A549 (cell line): ENCODE results near the gene NNAT. TPM values are rescaled to one million over a fixed set of nuclear protein-coding genes. Genes with fewer than 3 reads are reported as not detected.

Source experiments
- ATAC-seq, 2 experiments: fragments of 200-7000 bp in 1 of 2; fragments of >200 bp in 1 of 2; cut with Nextera tagmentation in 1 of 2; cut with Tn5 transposase in 1 of 2; 3 replicates each; pipeline versions ENCODE4 v1.8.0 to v1.9.1; 2018 to 2020; ENCODE audit warnings: mild to moderate bottlenecking in 1 of 2, moderate library complexity in 1 of 2
- CTCF ChIA-PET: fragments of 300-600 bp; sonication (Branson Sonifier 250); formaldehyde crosslinking; extraction: SDS; loops from one replicate; lab custom pipeline; 2021; ENCODE audit warnings: antibody characterized with exemption, inconsistent platforms; lab: Yijun Ruan, JAX
- POLR2A ChIA-PET: fragments of 350-600 bp; formaldehyde crosslinking; extraction: SDS; loops from one replicate; lab custom pipeline; 2021; ENCODE audit warnings: antibody characterized with exemption, inconsistent platforms; lab: Yijun Ruan, JAX
- DNase-seq, 2 experiments: peaks; one replicate each; pipeline versions ENCODE4 v3.0.0 to v3.0.0-alpha.2; 2011 to 2016; ENCODE audit warnings: low read depth in 1 of 2, low spot score in 1 of 2
- FAIRE-seq: peaks from 2 replicates; lab custom pipeline; 2011; peaks lifted over from hg19 to GRCh38; lab: Jason Lieb, UNC
- H3K27ac ChIP-seq, 2 experiments: fragments of >200 bp; sonication (Bioruptor Twin); formaldehyde crosslinking; 3 replicates each; pipeline ENCODE4 v1.5.1; 2016 to 2017
- H3K4me1 ChIP-seq: fragments of >200 bp; sonication (Bioruptor Twin); formaldehyde crosslinking; 3 replicates; pipeline ENCODE4 v1.6.1; 2016
- H3K4me2 ChIP-seq: fragments of >200 bp; sonication (Bioruptor Twin); formaldehyde crosslinking; 3 replicates; pipeline ENCODE4 v1.6.1; 2016
- H3K4me3 ChIP-seq: fragments of >200 bp; sonication (Bioruptor Twin); formaldehyde crosslinking; 3 replicates; pipeline ENCODE4 v1.5.1; 2016
- H3K9me3 ChIP-seq: fragments of >200 bp; sonication (Bioruptor Twin); formaldehyde crosslinking; 3 replicates; pipeline ENCODE4 v1.6.1; 2016
- ATOH8 ChIP-seq: fragments of 250-450 bp; sonication (Bioruptor Pico); IDR thresholded peaks from 2 replicates; pipeline ENCODE4 v1.5.0; 2020; ENCODE audit warnings: low read depth, mild to moderate bottlenecking, moderate library complexity
- BCL3 ChIP-seq: fragments of >200 bp; sonication (Bioruptor Twin); formaldehyde crosslinking; IDR thresholded peaks from 3 replicates; pipeline ENCODE4 v1.6.1; 2016
- CEBPB ChIP-seq, 2 experiments: fragments of >200 bp in 1 of 2; sonication (Bioruptor Twin) in 1 of 2; formaldehyde crosslinking in 1 of 2; IDR thresholded peaks; 2 replicates each; pipeline ENCODE4 v1.6.1; 2012 to 2016
- CHD2 ChIP-seq: fragments of 150-350 bp; IDR thresholded peaks from 2 replicates; pipeline ENCODE4 v1.6.1; 2014; ENCODE audit warnings: low read length; ENCODE audit not compliant: partially characterized antibody
- EHMT2 ChIP-seq: fragments of 200-600 bp; sonication (generic); IDR thresholded peaks from 2 replicates; pipeline ENCODE4 v1.6.1; 2016; ENCODE audit warnings: antibody characterized with exemption, low read depth, mild to moderate bottlenecking, moderate library complexity
- ELK1 ChIP-seq: fragments of 150-350 bp; IDR thresholded peaks from 2 replicates; pipeline ENCODE4 v1.6.1; 2014; ENCODE audit warnings: low read depth, mild to moderate bottlenecking, low read length
- EP300 ChIP-seq, 2 experiments: fragments of >200 bp; sonication (Bioruptor Twin); formaldehyde crosslinking; IDR thresholded peaks; 2 replicates in 1 of 2; 3 replicates in 1 of 2; pipeline ENCODE4 v1.6.1; 2016 to 2017
- FOXS1 ChIP-seq: fragments of 250-450 bp; sonication (Bioruptor Pico); IDR thresholded peaks from 2 replicates; pipeline ENCODE4 v1.5.0; 2020; ENCODE audit warnings: mild to moderate bottlenecking, moderate library complexity
- HDAC2 ChIP-seq: fragments of 200-600 bp; sonication (generic); IDR thresholded peaks from 2 replicates; pipeline ENCODE4 v1.6.1; 2016
- KDM1A ChIP-seq: fragments of 200-600 bp; sonication (generic); IDR thresholded peaks from 2 replicates; pipeline ENCODE4 v1.6.1; 2016; ENCODE audit warnings: low read depth, mild to moderate bottlenecking
- MAFK ChIP-seq: fragments of 450-650 bp; IDR thresholded peaks from 2 replicates; pipeline ENCODE4 v1.6.1; 2014; ENCODE audit not compliant: partially characterized antibody
- MAZ ChIP-seq: fragments of 150-350 bp; IDR thresholded peaks from 2 replicates; pipeline ENCODE4 v1.6.1; 2014; ENCODE audit warnings: antibody characterized with exemption, low read depth, low read length, borderline replicate concordance
- NR3C1 ChIP-seq: fragments of >200 bp; sonication (Bioruptor Twin); formaldehyde crosslinking; IDR thresholded peaks from 3 replicates; pipeline ENCODE4 v1.6.1; 2017
- PBX3 ChIP-seq: IDR thresholded peaks from 2 replicates; pipeline ENCODE4 v1.6.1; 2012
- PHF8 ChIP-seq: fragments of 200-600 bp; sonication (generic); IDR thresholded peaks from 2 replicates; pipeline ENCODE4 v1.6.1; 2016; ENCODE audit warnings: low read depth, mild to moderate bottlenecking, antibody characterized with exemption, moderate library complexity, borderline replicate concordance
- RARB ChIP-seq: fragments of 250-450 bp; sonication (Bioruptor Pico); IDR thresholded peaks from 2 replicates; pipeline ENCODE4 v1.8.0; 2021; ENCODE audit warnings: mild to moderate bottlenecking, moderate library complexity
- RCOR1 ChIP-seq: fragments of 150-350 bp; IDR thresholded peaks from 2 replicates; pipeline ENCODE4 v1.6.1; 2014; ENCODE audit warnings: antibody characterized with exemption, low read length, low read depth
- REST ChIP-seq: fragments of 200-600 bp; sonication (generic); IDR thresholded peaks from 2 replicates; pipeline ENCODE4 v1.6.1; 2016; ENCODE audit warnings: antibody characterized with exemption, mild to moderate bottlenecking, moderate library complexity
- WGBS: methylation state at CpG from one replicate; pipeline ENCODE4 v1.1.6; 2017; ENCODE audit errors: missing lambda C conversion rate; 5-methylcytosine and 5-hydroxymethylcytosine counted together
- polyA plus RNA-seq, 4 experiments: library from polyadenylated mRNA; depleted of rRNA in 3 of 4; stranded (reverse); fragments of >200 nt; fragmentation: RNase III in 1 of 4; extraction: RNeasy Plus Mini Kit Qiagen cat#74134 plus additional on column Dnase treatment in 1 of 4; gene quantifications; 2 replicates in 3 of 4; 3 replicates in 1 of 4; pipeline ENCODE4 v1.2.3, GENCODE V29; 2011 to 2017

Gene NNAT
- polyA plus RNA-seq, 2 of the 4 experiments (the other 2 are of a cell fraction): not detected

GRCh38 chr20:37473249-37474000 lies 47.6 kb upstream of the NNAT start:
- H3K4me1 ChIP-seq: no peaks in the 10 kb centered on the region
- no peaks in the 10 kb centered on the region for H3K9me3 ChIP-seq
- ChIA-PET POLR2A (no interaction called here), CTCF (interaction anchor here (1.3 kb wide), 1 partner anchor 204 kb away, joined by 4 read pairs; no protein-coding TSS in a partner anchor)
- no peak overlapping the region for H3K4me3 ChIP-seq
- no peak overlapping the region for H3K27ac ChIP-seq
- no peak for FAIRE-seq
- no peak overlapping the region for H3K4me2 ChIP-seq
- no peak for ATAC-seq
- DNase-seq: no peak
- 64% methylated on average over 11 of the region's 11 CpGs for WGBS
- no peak for TF ChIP-seq ATOH8 (CRISPR knock-in tag)
- TF ChIP-seq PBX3: no peak
- no peak for TF ChIP-seq ELK1
- TF ChIP-seq MAFK: no peak
- no peak for TF ChIP-seq RCOR1
- TF ChIP-seq EP300 (IDR thresholded peaks at IDR 0.05): no peak
- TF ChIP-seq NR3C1: no peak
- no peak for TF ChIP-seq EHMT2
- no peak for TF ChIP-seq CHD2
- no peak for TF ChIP-seq MAZ
- TF ChIP-seq BCL3: no peak

GRCh38 chr20:37474386-37474785 lies 46.7 kb upstream of the NNAT start:
- Histone ChIP-seq H3K27ac (no peak overlapping the region), H3K4me3 (no peak overlapping the region), H3K4me2 (no peak overlapping the region), H3K9me3 (no peaks in the 10 kb centered on the region), H3K4me1 (no peaks in the 10 kb centered on the region)
- FAIRE-seq (no peak), ATAC-seq (no peak), DNase-seq (no peak)
- WGBS: 5% methylated on average over 4 of the region's 4 CpGs
- ChIA-PET CTCF (interaction anchor here (1.3 kb wide), 1 partner anchor 205 kb away, joined by 4 read pairs; no protein-coding TSS in a partner anchor), POLR2A (no interaction called here)
- TF ChIP-seq CEBPB (IDR thresholded peaks at IDR 0.05) (no peak), PHF8 (no peak), FOXS1 (no peak)

- Histone ChIP-seq H3K9me3 (no peaks in the 10 kb centered on the region), H3K4me1 (no peaks in the 10 kb centered on the region), H3K27ac (no peak overlapping the region), H3K4me3 (no peak overlapping the region), H3K4me2 (no peak overlapping the region)
- WGBS: 13% methylated on average over 5 of the region's 5 CpGs
- no peak for ATAC-seq
- POLR2A ChIA-PET: no interaction called here
- no peak for DNase-seq
- no peak for FAIRE-seq
- TF ChIP-seq EP300 (IDR thresholded peaks at IDR 0.05): no peak
- TF ChIP-seq RARB: no peak
- no peak for TF ChIP-seq KDM1A
- TF ChIP-seq EHMT2: no peak
- TF ChIP-seq HDAC2: no peak
- no peak for TF ChIP-seq FOXS1
- TF ChIP-seq REST: no peak
- CTCF ChIA-PET: interaction anchor here (1.0 kb wide), 1 partner anchor 15 kb away, joined by 3 read pairs; no protein-coding TSS in a partner anchor
Observed at GRCh38 chr20:37475252-37475651, 45.8 kb upstream of the NNAT start.
